ENCODE measurements around the gene CD52. TPM values are rescaled to one million over a fixed set of nuclear protein-coding genes. Genes with fewer than 3 reads are reported as not detected.

CD52 gene
- total RNA-seq, 1 donor from 2014 or later = 541 TPM

DNA sequence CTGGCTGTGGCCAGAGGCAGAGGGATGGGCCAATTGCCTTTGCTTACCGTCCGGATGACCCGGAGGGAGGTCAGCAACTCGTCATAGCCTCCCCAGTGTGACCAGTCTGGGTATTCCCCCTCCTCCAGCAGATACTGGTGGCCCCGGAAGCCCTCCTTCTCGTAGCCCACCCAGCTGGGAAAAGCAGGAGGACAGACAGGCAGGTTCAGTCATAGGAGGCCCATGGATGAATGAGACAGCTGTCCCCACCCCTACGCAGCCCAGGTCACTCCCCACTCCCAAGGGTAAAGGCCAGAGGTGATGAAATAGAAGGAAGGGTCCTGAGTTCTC, 19.4 kb downstream of the CD52 start:
- Histone ChIP-seq H3K4me3 (no peak overlapping the region), H3K27ac (no peak overlapping the region), H3K27me3 (ENCODE audit: low read depth) (peaks cover 10% of the 10 kb centered on the region), H3K9me3 (no peaks in the 10 kb centered on the region), H3K36me3 (no peaks in the 10 kb centered on the region), H3K4me1 (peaks cover 18% of the 10 kb centered on the region)
- no peak for ATAC-seq
- DNase-seq = no peak
- intact Hi-C loops (cut with DNase I) = no loop called here
- TF ChIP-seq CTCF (IDR thresholded peaks at IDR 0.05) = no peak

GRCh38 chr1:26337625-26338024, 19.9 kb downstream of the CD52 start:
- ATAC-seq (no peak), DNase-seq (no peak)
- peaks cover 18% of the 10 kb centered on the region for H3K4me1 ChIP-seq
- intact Hi-C loops (cut with DNase I) = no loop called here
- TF ChIP-seq CTCF (IDR thresholded peaks at IDR 0.05) = no peak
- H3K36me3 ChIP-seq = no peaks in the 10 kb centered on the region
- no peak overlapping the region for H3K27ac ChIP-seq
- H3K27me3 ChIP-seq (ENCODE audit: low read depth) = peaks cover 10% of the 10 kb centered on the region
- H3K9me3 ChIP-seq = no peaks in the 10 kb centered on the region
- no peak overlapping the region for H3K4me3 ChIP-seq

DNA sequence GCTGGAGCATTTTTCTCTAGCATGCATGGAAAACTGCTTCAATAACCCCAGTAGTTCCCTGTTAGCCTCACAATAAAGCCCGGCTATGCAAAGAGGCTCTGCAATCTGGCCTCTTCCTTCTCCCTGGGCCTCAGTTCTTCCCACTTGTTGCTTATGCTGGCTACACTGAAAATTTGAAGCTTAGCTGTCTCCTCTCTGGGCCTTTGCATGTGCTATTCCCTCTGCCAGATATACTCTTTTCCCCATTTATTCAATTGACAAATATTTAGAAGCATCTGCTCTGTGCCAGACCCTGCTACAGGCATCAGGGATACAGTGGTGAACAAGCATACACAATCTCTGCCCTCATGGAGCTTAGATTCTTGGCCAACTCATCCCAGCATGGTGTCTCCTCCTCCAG, 20.9 kb downstream of the CD52 start:
- Histone ChIP-seq H3K27me3 (ENCODE audit: low read depth) (peaks cover 10% of the 10 kb centered on the region), H3K27ac (no peak overlapping the region), H3K4me3 (no peak overlapping the region), H3K36me3 (no peaks in the 10 kb centered on the region), H3K9me3 (no peaks in the 10 kb centered on the region), H3K4me1 (peaks cover 18% of the 10 kb centered on the region)
- DNase-seq (no peak), ATAC-seq (no peak)
- intact Hi-C loops (cut with DNase I) = no loop called here
- TF ChIP-seq CTCF (IDR thresholded peaks at IDR 0.05) = no peak

- ATAC-seq (no peak), DNase-seq (no peak)
- no peak overlapping the region for H3K27ac ChIP-seq
- no peak overlapping the region for H3K4me3 ChIP-seq
- intact Hi-C loops (cut with DNase I) = no loop called here
- peaks cover 18% of the 10 kb centered on the region for H3K4me1 ChIP-seq
- no peak for TF ChIP-seq CTCF (IDR thresholded peaks at IDR 0.05)
- H3K36me3 ChIP-seq = no peaks in the 10 kb centered on the region
- H3K9me3 ChIP-seq = no peaks in the 10 kb centered on the region
- peaks cover 10% of the 10 kb centered on the region for H3K27me3 ChIP-seq (ENCODE audit: low read depth)
Measured at GRCh38 chr1:26340047-26340481, 22.3 kb downstream of the CD52 start.

DNA sequence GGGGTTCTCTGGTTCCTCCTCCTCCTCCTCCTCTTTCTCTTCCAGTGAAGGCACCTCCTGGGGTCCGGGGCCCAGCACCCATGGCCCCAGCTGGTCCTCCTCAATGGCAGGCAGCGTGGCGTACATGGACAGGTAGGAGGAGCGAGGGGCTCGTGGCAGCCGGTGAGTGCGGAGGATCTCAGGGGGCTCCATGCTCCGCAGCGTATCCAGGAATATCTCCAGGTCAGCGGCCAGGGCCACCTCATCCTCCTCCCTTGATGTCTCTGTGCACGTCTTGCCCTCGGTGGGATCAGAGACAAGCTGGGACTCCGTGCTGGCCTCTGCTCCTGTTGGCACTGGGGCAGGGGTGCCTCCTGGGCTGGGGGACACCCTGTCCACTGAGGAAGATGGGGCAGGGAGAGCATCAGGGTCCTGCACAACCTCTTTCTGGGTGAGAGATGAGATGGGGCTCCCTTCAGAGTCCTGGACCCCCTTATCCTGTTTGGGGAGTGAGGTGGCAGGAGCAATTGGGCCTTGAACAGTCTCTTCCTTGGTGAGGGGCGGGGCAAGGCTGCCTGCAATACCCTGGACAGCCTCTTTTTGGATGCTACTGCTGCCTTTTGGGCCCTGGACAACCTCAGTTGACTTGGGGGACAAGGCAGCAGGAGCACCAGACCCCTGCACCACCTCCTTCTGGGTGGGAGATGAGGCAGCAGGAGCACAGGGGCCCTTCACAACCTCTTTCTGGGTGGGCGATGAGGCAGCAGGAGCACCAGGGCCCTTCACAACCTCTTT, 26.6 kb downstream of the CD52 start:
- intact Hi-C loops (cut with DNase I) = no loop called here
- H3K36me3 ChIP-seq = no peaks in the 10 kb centered on the region
- H3K4me1 ChIP-seq = no peaks in the 10 kb centered on the region
- H3K27me3 ChIP-seq (ENCODE audit: low read depth) = no peaks in the 10 kb centered on the region
- TF ChIP-seq CTCF (IDR thresholded peaks at IDR 0.05) = no peak
- DNase-seq (no peak), ATAC-seq (peak in 1 of 2 donors; percentile 10)
- H3K9me3 ChIP-seq = no peaks in the 10 kb centered on the region
- no peak overlapping the region for H3K4me3 ChIP-seq
- H3K27ac ChIP-seq = no peak overlapping the region
